NCI-H446 (cell line): ENCODE measurements around the gene SRRT.

Experiments used
- DNase-seq, 2 experiments: peaks; one replicate each; lab custom pipeline; 2025; lab: John Stamatoyannopoulos, UW

The SRRT gene

GRCh38 chr7:100882201-100882600 lies 7.3 kb downstream of the SRRT start:
- no peak for DNase-seq

- DNase-seq = no peak
Measured at GRCh38 chr7:100882785-100883526, 8.1 kb downstream of the SRRT start.

- DNase-seq = no peak
Measured at GRCh38 chr7:100884736-100885439, 10.0 kb downstream of the SRRT start.

- DNase-seq = no peak
Measured at GRCh38 chr7:100885440-100886141, 10.7 kb downstream of the SRRT start.

DNA sequence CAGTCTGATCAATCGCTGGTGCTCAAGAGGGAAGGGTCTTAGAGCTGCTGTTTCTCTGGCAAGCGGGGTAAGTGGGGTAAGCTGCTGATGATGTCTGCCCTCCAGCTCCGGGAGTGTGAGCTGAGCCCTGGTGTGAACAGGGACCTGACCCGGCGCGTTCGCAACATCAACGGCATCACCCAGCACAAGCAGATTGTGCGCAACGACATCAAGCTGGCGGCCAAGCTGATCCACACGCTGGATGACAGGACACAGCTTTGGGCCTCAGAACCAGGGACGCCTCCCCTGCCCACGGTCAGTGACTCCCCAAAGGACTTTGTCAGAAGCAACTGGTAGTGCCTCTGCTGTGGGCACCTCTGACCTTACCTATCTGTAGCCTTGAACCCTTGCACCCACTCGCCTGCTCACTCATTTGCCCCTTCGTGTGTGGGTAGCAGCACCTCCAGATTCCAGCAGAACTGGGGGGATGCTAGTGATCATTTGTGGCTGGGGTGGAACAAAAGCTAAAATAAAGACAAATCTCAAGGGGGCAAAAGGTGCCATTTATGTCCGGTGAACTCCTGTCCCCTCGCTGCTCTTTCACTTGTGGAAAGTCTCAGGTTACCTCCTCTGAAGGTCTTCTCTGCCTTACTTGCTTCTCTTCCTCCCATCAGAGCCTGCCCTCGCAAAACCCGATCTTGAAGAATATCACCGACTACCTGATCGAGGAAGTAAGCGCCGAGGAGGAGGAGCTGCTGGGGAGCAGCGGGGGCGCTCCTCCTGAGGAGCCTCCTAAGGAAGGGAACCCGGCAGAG lies 11.4 kb downstream of the SRRT start:
- DNase-seq = no peak

GRCh38 chr7:100886936-100887515 lies 12.1 kb downstream of the SRRT start:
- no peak for DNase-seq

DNA sequence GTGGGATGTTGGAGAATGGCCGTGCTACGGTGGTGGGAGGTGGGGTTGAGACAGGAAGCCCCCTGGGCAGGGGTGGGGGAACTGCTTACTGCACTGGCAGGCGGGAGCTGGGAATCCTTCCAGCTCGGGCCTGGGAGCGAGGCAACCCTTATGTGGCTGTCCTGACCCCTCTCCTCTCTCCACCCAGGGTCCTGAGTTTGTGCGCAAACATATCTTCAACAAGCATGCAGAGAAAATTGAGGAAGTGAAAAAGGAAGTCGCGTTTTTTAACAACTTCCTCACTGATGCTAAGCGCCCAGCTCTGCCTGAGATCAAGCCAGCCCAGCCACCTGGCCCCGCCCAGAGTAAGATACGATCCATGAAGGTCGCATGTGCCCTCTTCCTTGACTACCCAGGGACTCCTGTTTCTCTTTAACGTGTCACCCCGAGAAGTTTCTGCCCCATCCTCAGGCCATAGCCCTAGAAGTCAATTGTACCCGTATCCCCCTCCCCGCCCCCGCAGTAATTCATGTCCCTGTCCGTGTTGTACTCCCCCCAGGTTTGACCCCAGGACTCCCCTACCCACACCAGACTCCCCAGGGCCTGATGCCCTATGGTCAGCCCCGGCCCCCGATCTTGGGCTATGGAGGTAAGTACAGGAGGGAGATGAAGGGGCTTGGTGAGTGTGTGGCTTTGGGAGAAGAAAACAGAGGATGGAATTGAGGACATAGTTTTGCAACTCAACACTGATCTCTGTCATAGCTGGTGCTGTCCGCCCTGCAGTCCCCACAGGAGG lies 12.8 kb downstream of the SRRT start:
- DNase-seq = no peak

- DNase-seq = no peak
Measured at GRCh38 chr7:100888291-100888987, 13.5 kb downstream of the SRRT start.

GRCh38 chr7:100888988-100889750 lies 14.3 kb downstream of the SRRT start, which contains the start of gene UFSP1:
Gene UFSP1, minus strand, starts transcription at chr7:100889715. Its CDS starts 444 bp downstream, at chr7:100889271.
- no peak for DNase-seq

GRCh38 chr7:100890653-100891567 lies 16.0 kb downstream of the SRRT start:
- DNase-seq = no peak

- no peak for DNase-seq
Measured at GRCh38 chr7:100891568-100892247, 16.8 kb downstream of the SRRT start.

DNA sequence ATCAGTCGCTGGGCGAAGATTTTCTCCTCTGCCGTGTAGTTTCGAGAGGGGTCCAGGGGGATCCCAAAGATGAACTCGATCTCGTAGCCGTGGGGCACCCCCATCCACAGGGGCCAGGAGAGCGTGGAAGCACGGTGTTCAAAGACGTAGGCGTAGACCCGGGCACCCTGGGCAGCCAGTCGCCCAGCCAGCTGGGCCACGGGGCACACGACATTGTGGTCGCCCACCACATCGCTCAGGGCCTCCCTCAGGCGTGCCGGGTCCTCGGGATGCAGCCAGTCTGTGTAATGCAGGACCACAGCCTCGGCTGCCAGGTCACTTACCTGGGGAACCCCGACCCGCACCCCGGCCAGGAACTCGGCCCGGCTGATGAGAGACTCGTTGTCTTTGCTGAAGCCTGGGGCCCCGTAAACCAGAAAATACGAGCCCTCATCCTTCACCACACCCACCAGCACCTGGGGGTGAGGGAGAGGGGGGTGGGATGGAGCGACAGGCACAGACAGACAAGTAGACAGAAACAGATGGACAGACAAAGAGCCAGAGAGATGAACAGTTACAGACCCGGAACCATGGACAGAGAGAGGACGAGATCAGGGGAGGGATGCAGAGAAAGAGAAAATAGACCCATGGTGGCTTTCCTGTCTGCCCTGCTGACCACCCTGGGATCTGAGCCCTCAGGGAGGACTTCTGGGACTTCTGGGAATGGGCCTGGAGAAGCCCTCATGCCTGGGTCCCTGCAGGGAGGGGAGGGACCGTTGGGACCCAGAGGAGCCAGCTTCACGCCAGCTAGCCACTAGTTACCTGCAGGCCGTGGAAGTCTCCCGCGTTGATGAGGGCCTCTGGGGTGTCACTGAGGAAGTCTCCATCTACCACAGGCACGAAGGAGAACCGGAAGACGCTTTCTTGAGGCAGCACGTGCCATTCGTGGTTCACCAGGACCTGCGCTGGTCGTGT lies 17.7 kb downstream of the SRRT start:
- no peak for DNase-seq

DNA sequence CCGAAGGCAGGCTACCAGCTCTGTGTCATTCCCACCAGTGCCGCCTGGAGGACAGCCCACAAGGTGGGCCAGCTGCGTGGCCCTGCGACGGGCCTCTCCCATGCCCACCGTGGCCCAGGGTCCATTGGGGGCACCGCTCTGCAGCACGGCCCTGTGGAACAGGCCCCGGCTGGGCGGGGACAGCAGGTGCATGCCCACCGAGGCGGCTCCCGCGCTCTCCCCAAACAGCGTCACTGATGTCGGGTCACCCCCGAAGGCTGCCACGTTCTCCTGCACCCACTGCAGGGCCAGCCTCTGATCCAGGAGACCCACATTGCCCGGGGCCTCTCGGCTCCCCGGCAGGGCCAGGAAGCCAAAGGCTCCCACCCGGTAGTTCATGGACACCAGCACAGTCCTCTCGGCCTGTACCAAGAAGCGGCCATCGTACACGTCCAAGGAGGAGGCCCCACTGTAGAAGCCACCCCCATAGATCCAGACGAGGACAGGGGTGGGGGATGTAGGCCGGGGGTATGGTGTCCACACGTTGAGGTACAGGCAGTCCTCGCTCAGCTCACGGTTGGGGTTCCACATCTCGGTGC lies 18.5 kb downstream of the SRRT start:
- no peak for DNase-seq

DNA sequence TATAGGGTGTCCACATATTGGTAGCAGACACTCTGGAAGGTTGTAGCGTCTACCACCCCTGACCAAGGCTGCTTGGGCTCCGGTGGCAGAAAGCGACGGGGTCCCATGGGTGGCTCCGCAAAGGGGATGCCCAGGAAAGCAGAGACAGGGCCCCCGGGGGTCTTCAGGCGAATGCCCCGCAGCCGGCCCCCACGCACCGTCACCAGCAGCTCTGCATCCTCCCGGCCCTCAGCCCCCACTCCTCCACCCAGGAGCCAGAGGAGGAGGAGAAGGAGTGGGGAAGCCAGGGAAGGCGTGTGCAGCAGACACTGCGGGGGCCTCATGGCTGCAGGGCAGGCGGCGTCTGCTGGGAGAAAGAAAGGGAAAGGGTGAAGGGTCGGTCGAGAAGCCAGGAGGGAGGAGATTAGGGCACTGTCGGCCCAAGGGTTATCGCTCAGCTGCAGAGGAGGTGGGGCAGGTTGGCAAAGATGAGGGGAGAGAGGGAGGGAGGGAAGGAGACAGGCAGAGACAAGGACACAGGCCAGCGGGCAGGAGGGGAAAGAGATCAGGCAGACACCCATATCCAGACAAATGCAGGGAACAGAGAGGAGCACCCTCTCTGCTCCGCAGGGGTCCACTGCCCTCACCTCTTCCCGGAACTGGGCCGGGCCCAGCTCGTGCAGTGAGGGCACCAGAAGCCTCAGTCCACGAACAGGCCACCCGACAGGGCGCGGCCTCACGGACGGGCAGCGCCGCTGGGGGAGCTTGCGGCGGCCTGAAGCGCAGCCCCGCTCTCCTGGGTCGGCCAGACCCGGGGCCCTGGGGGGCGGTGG lies 19.2 kb downstream of the SRRT start:
- no peak for DNase-seq
